Upper lobe of left lung (tissue), 4 donors: ENCODE measurements around the gene CLNS1A.

Experiments
- CTCF ChIP-seq, 6 experiments: fragments of 450-650 bp in 4 of 6; fragments of 200-600 bp in 2 of 6; sonication (generic) in 2 of 6; IDR thresholded peaks; one replicate each; pipeline ENCODE4 v1.5.1; 2016 to 2019; ENCODE audit warnings: antibody characterized with exemption in 6 of 6
- EP300 ChIP-seq, 4 donors: sonication (generic); formaldehyde crosslinking; IDR thresholded peaks; one replicate each; pipeline ENCODE4 v1.5.1; 2017; ENCODE audit warnings: antibody characterized with exemption in 4 of 4, control low read depth in 2 of 4
- POLR2A ChIP-seq, 4 donors: fragments of 450-650 bp; IDR thresholded peaks; one replicate each; pipeline ENCODE4 v1.5.1; 2016 to 2017; ENCODE audit warnings: antibody characterized with exemption in 4 of 4, mild to moderate bottlenecking in 2 of 4

- TF ChIP-seq CTCF (IDR thresholded peaks at IDR 0.05) (no peak), POLR2A (IDR thresholded peaks at IDR 0.05) (no peak), EP300 (IDR thresholded peaks at IDR 0.05) (no peak)
These were observed 39.5 kb upstream of the CLNS1A start for GRCh38 chr11:77677138-77677537.
